Panc1 (cell line): ENCODE measurements around the gene AMDHD2. TPM values are rescaled to one million over a fixed set of nuclear protein-coding genes. Genes with fewer than 3 reads are reported as not detected.
A peak's percentile ranks its signal among the peaks of the same experiment; 100 is the strongest.

ENCODE experiments used
- ATAC-seq: fragments of 200-7000 bp; cut with Tn5 transposase; 2 replicates; pipeline ENCODE4 v1.9.1; 2020; ENCODE audit warnings: mild to moderate bottlenecking, moderate library complexity
- BruUV-seq: library from RNA; stranded (reverse); fragments of 400-500 nt; replicated peaks from 2 replicates; lab custom pipeline; 2021; lab: Mats Ljungman, UMichigan
- CTCF ChIA-PET: fragments of 300-600 bp; sonication (Branson Sonifier 250); formaldehyde crosslinking; loops from one replicate; lab custom pipeline; 2022; ENCODE audit warnings: antibody characterized with exemption; lab: Charles Lee
- POLR2A ChIA-PET: fragments of 300-600 bp; sonication (Branson Sonifier 250); formaldehyde crosslinking; loops from one replicate; lab custom pipeline; 2022; ENCODE audit warnings: antibody characterized with exemption; lab: Charles Lee
- DNase-seq: peaks from one replicate; pipeline ENCODE4 v3.0.0-alpha.2; 2010; ENCODE audit warnings: low read depth, low spot score
- H3K27ac ChIP-seq: 2 replicates; pipeline ENCODE4 v1.5.1; 2011; ENCODE audit warnings: mild to moderate bottlenecking, low read length, inconsistent platforms
- H3K27me3 ChIP-seq: fragments of 200-500 bp; sonication (Bioruptor generic); 2 replicates; pipeline ENCODE4 v1.6.0; 2014; ENCODE audit warnings: low read length, inconsistent platforms; ENCODE audit not compliant: control insufficient read depth, insufficient read depth
- H3K36me3 ChIP-seq: fragments of 200-500 bp; sonication (Bioruptor generic); 2 replicates; pipeline ENCODE4 v1.5.1; 2014; ENCODE audit warnings: inconsistent platforms, mild to moderate bottlenecking, low read length, moderate library complexity; ENCODE audit not compliant: control insufficient read depth, insufficient read depth
- H3K4me1 ChIP-seq: 2 replicates; pipeline ENCODE4 v1.5.1; 2011; ENCODE audit warnings: inconsistent platforms, mild to moderate bottlenecking, low read length, moderate library complexity; ENCODE audit not compliant: control insufficient read depth, insufficient read depth
- H3K4me3 ChIP-seq, 2 experiments: 2 replicates each; pipeline ENCODE4 v1.5.1; 2011 to 2012; ENCODE audit warnings: low read depth in 2 of 2, low read length in 2 of 2, mild to moderate bottlenecking in 2 of 2, inconsistent platforms in 1 of 2, moderate library complexity in 1 of 2
- H3K9me3 ChIP-seq: fragments of 200-500 bp; sonication (Bioruptor generic); 2 replicates; pipeline ENCODE4 v1.5.1; 2014; ENCODE audit warnings: low read depth, mild to moderate bottlenecking, inconsistent platforms, low read length, moderate library complexity; ENCODE audit not compliant: control insufficient read depth, insufficient read depth
- POLR2AphosphoS5 ChIP-seq: IDR thresholded peaks from 2 replicates; pipeline ENCODE4 v1.6.1; 2012; ENCODE audit warnings: mild to moderate bottlenecking, low read depth, low read length, moderate library complexity
- SIN3A ChIP-seq: IDR thresholded peaks from 2 replicates; pipeline ENCODE4 v1.6.1; 2012; ENCODE audit warnings: low read depth, mild to moderate bottlenecking, low read length, moderate library complexity, borderline replicate concordance; ENCODE audit not compliant: insufficient read depth
- TCF7L2 ChIP-seq: IDR thresholded peaks from 2 replicates; pipeline ENCODE4 v1.6.1; 2011; ENCODE audit warnings: mild to moderate bottlenecking, low read depth, low read length, inconsistent platforms
- in situ Hi-C: cut with HindIII; loops from 2 replicates; pipeline ENCODE4 v1.10.0; 2016; ENCODE audit warnings: low sequenced_read_pairs, low pct_unique_long_range_greater_than_20kb
- intact Hi-C: fragments of 100-400 bp; cut with micrococcal nuclease; formaldehyde crosslinking; loops from one replicate; pipeline ENCODE4 v1.10.0; 2022; ENCODE audit not compliant: unreplicated experiment
- total RNA-seq: library from RNA; stranded (reverse); gene quantifications from one replicate; pipeline ENCODE4 v1.2.1, GENCODE V29; 2021; ENCODE audit not compliant: unreplicated experiment
- TF ChIP-seq, protein P1 (sequence below), 2 experiments: IDR thresholded peaks; 2 replicates each; pipeline ENCODE4 v1.6.1; 2011 to 2012; ENCODE audit warnings: low read depth in 2 of 2, control low read depth in 1 of 2, low read length in 1 of 2, mild to moderate bottlenecking in 1 of 2, moderate library complexity in 1 of 2; ENCODE audit not compliant: insufficient read depth in 1 of 2
- TF ChIP-seq, protein P2 (sequence below): fragments of 450-650 bp; IDR thresholded peaks from 2 replicates; pipeline ENCODE4 v1.5.1; 2017; ENCODE audit warnings: mild to moderate bottlenecking

The AMDHD2 gene
- total RNA-seq, 1 experiment from 2014 or later = 87.5 TPM

DNA sequence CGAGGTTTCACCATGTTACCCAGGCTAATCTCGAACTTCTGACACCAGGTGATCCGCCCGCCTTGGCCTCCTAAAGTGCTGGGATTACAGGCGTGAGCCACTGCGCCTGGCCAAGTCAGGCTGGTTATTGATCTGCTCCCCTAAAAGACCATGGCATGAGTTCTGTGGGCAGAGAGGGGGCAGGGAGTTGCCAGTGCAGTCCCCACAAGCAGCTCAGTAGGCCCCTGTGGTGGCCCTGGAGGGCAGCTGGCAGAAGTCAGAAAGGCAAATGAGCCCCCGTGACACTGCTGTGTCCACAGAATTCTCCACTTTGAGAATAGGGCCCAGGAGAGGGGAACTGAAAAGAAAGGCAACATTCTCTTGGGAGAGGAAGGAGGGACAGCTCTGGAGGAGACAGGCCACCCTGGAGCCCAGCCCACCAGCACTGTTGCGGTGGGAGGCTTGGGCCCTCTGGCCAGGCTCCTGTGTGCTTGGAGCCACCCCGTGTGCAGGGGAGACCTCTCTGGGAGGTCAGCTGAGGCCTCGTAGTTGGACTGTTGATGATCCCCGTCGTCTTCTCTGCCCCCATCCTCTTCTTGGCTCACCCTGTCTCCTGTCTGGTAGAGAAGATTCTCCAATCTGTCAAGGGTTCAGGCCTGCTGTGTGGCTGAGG, 2.1 kb upstream of the AMDHD2 start:
- ATAC-seq (no peak), DNase-seq (no peak)
- TF ChIP-seq, protein P1, sequence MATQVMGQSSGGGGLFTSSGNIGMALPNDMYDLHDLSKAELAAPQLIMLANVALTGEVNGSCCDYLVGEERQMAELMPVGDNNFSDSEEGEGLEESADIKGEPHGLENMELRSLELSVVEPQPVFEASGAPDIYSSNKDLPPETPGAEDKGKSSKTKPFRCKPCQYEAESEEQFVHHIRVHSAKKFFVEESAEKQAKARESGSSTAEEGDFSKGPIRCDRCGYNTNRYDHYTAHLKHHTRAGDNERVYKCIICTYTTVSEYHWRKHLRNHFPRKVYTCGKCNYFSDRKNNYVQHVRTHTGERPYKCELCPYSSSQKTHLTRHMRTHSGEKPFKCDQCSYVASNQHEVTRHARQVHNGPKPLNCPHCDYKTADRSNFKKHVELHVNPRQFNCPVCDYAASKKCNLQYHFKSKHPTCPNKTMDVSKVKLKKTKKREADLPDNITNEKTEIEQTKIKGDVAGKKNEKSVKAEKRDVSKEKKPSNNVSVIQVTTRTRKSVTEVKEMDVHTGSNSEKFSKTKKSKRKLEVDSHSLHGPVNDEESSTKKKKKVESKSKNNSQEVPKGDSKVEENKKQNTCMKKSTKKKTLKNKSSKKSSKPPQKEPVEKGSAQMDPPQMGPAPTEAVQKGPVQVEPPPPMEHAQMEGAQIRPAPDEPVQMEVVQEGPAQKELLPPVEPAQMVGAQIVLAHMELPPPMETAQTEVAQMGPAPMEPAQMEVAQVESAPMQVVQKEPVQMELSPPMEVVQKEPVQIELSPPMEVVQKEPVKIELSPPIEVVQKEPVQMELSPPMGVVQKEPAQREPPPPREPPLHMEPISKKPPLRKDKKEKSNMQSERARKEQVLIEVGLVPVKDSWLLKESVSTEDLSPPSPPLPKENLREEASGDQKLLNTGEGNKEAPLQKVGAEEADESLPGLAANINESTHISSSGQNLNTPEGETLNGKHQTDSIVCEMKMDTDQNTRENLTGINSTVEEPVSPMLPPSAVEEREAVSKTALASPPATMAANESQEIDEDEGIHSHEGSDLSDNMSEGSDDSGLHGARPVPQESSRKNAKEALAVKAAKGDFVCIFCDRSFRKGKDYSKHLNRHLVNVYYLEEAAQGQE (IDR thresholded peaks at IDR 0.05; ENCODE audit: insufficient read depth in 1 of 2, low read depth in 2 of 2, low read length in 1 of 2) = no peak
- TF ChIP-seq POLR2AphosphoS5 (no peak), SIN3A (no peak), TCF7L2 (no peak)
- TF ChIP-seq, protein P2, sequence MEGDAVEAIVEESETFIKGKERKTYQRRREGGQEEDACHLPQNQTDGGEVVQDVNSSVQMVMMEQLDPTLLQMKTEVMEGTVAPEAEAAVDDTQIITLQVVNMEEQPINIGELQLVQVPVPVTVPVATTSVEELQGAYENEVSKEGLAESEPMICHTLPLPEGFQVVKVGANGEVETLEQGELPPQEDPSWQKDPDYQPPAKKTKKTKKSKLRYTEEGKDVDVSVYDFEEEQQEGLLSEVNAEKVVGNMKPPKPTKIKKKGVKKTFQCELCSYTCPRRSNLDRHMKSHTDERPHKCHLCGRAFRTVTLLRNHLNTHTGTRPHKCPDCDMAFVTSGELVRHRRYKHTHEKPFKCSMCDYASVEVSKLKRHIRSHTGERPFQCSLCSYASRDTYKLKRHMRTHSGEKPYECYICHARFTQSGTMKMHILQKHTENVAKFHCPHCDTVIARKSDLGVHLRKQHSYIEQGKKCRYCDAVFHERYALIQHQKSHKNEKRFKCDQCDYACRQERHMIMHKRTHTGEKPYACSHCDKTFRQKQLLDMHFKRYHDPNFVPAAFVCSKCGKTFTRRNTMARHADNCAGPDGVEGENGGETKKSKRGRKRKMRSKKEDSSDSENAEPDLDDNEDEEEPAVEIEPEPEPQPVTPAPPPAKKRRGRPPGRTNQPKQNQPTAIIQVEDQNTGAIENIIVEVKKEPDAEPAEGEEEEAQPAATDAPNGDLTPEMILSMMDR = no peak
- BruUV-seq = no TSS peak
- Histone ChIP-seq H3K9me3 (no peaks in the 10 kb centered on the region), H3K4me3 (no peak overlapping the region), H3K27me3 (no peaks in the 10 kb centered on the region), H3K36me3 (peaks cover 2% of the 10 kb centered on the region; the same call in 1 of the 2 replicates), H3K27ac (peak overlapping the region; percentile 66), H3K4me1 (peaks cover 45% of the 10 kb centered on the region)
- intact Hi-C loops (no loop called here), in situ Hi-C loops (no loop called here)
- CTCF ChIA-PET = no interaction called here
- POLR2A ChIA-PET = no interaction called here

DNA sequence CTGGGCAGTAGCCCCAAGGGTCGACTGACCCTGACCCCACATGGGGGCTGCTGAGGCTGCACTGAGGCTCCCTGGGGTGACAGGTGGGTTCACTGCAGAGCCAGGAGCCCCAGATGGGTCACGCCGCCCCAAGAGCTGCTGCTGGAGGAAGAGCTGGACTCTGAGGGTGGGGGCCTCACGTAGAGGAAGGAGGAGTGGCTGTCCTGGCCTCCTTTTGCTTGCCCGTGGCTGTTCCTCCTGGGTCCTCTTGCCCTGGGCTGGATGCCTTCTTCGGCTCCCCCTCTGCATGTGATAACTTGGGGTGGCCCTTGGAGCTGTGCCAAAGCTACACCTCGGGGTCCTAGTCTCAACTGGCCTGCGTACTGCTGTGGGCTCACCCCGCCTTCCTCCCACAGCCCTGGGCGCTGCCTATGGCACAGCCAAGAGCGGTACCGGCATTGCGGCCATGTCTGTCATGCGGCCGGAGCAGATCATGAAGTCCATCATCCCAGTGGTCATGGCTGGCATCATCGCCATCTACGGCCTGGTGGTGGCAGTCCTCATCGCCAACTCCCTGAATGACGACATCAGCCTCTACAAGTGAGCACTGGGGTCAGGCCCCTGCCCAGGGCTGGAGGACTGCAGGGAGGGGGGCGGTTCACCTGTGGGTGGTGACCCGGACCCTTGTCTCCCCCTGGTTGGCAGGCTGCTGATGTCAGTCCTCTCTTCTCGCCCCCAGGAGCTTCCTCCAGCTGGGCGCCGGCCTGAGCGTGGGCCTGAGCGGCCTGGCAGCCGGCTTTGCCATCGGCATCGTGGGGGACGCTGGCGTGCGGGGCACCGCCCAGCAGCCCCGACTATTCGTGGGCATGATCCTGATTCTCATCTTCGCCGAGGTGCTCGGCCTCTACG, 1.1 kb upstream of the AMDHD2 start:
- ATAC-seq = peak; percentile 19
- TF ChIP-seq SIN3A (no peak; the same call in 1 of the 2 replicates), TCF7L2 (no peak), POLR2AphosphoS5 (no peak)
- TF ChIP-seq, protein P2 = no peak
- TF ChIP-seq, protein P1 (IDR thresholded peaks at IDR 0.05; ENCODE audit: insufficient read depth in 1 of 2, low read depth in 2 of 2, low read length in 1 of 2) = no peak
- CTCF ChIA-PET = interaction anchor here (0.8 kb wide), 1 partner anchor 18 kb away, joined by 3 read pairs; no protein-coding TSS in a partner anchor
- Histone ChIP-seq H3K9me3 (no peaks in the 10 kb centered on the region), H3K27me3 (no peaks in the 10 kb centered on the region), H3K4me3 (peak overlapping the region in 1 of 2 experiments; percentile 10; a peak in 1 of 4 replicates), H3K36me3 (peaks cover 2% of the 10 kb centered on the region; the same call in 1 of the 2 replicates), H3K4me1 (peaks cover 42% of the 10 kb centered on the region), H3K27ac (peak overlapping the region; percentile 66)
- in situ Hi-C loops (no loop called here), intact Hi-C loops (no loop called here)
- no TSS peak for BruUV-seq
- POLR2A ChIA-PET = no interaction called here
- no peak for DNase-seq
